ENCODE results near the gene DNAH6. TPM values are rescaled to one million over a fixed set of nuclear protein-coding genes. Genes with fewer than 3 reads are reported as not detected.

DNAH6 gene
- total and polyA plus RNA-seq, 10 of the 15 experiments (the other 5 are each of a cell fraction or from before 2014, with no cell fraction given): 0.07 to 1.0 (median 0.29) TPM

GRCh38 chr2:84497285-84497684 is 19.0 kb upstream of the DNAH6 start:
- Histone ChIP-seq H3K27ac (ENCODE audit: control insufficient read depth, insufficient read depth) (no peak overlapping the region), H3K79me2 (ENCODE audit: control insufficient read depth, insufficient read depth, low read length) (no peaks in the 10 kb centered on the region), H3K27me3 (replicated peaks in 1 of 2; ENCODE audit: control insufficient read depth in 2 of 2, insufficient read depth in 2 of 2, low read length in 1 of 2) (no peaks in the 10 kb centered on the region), H3K36me3 (ENCODE audit: control insufficient read depth in 2 of 2, insufficient read depth in 2 of 2, low read length in 1 of 2) (no peaks in the 10 kb centered on the region), H3K4me1 (ENCODE audit: control insufficient read depth, insufficient read depth, low read length) (no peaks in the 10 kb centered on the region), H3K4me2 (ENCODE audit: control insufficient read depth, insufficient read depth) (no peak overlapping the region), H4K20me1 (ENCODE audit: control insufficient read depth, insufficient read depth) (no peaks in the 10 kb centered on the region), H3K9me3 (replicated peaks; ENCODE audit: control insufficient read depth, insufficient read depth, low read length) (no peaks in the 10 kb centered on the region), H2AFZ (ENCODE audit: control insufficient read depth, low read depth, low read length) (no peak overlapping the region), H3K9ac (ENCODE audit: control insufficient read depth, insufficient read depth, low read length) (no peak overlapping the region), H3K4me3 (no peak overlapping the region)
- ChIA-PET POLR2A (no interaction called here), RAD21 (ENCODE audit: unreplicated experiment) (interaction anchor here (0.5 to 2.7 kb wide), 9 partner anchors 29 to 447 kb away, joined by 3 to 14 read pairs (median 4); no protein-coding TSS in a partner anchor), SMC1A (ENCODE audit: uncharacterized antibody, unreplicated experiment) (interaction anchor here (0.7 to 2.3 kb wide), 6 partner anchors 29 to 429 kb away, joined by 3 to 13 read pairs (median 4); no protein-coding TSS in a partner anchor), CTCF (interaction anchor here (0.6 to 2.1 kb wide), 13 partner anchors 9 to 803 kb away, joined by 3 to 25 read pairs (median 4); no protein-coding TSS in a partner anchor)
- no TSS peak for BruUV-seq (replicated peaks)
- intact Hi-C loops (cut with micrococcal nuclease; ENCODE audit: unreplicated experiment) (loop anchor here (5.0 kb wide), 1 partner anchor 790 kb away; no protein-coding TSS in a partner anchor), in situ Hi-C loops (cut with MboI) (loop anchor here (5.0 to 10.0 kb wide), 2 partner anchors 430 to 798 kb away; no protein-coding TSS in a partner anchor)
- TF ChIP-seq SIN3A (IDR thresholded peaks at IDR 0.05; ENCODE audit: low read depth, low read length): no peak
- no peak for TF ChIP-seq RAD21 (IDR thresholded peaks at IDR 0.05; ENCODE audit: insufficient read depth, low read depth, low read length)
- TF ChIP-seq MXI1 (IDR thresholded peaks at IDR 0.05; ENCODE audit: low read depth, low read length): no peak
- TF ChIP-seq, protein P1, sequence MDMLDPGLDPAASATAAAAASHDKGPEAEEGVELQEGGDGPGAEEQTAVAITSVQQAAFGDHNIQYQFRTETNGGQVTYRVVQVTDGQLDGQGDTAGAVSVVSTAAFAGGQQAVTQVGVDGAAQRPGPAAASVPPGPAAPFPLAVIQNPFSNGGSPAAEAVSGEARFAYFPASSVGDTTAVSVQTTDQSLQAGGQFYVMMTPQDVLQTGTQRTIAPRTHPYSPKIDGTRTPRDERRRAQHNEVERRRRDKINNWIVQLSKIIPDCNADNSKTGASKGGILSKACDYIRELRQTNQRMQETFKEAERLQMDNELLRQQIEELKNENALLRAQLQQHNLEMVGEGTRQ (IDR thresholded peaks at IDR 0.05; ENCODE audit: borderline replicate concordance, low read depth, low read length): no peak
- no peak for TF ChIP-seq ZBTB4 (CRISPR knock-in tag; IDR thresholded peaks at IDR 0.05)
- TF ChIP-seq SREBF1 (IDR thresholded peaks at IDR 0.05; ENCODE audit: low read length): no peak
- TF ChIP-seq PAX5 (IDR thresholded peaks at IDR 0.05; ENCODE audit: borderline replicate concordance, low read depth, low read length): no peak
- no peak for TF ChIP-seq ZZZ3 (IDR thresholded peaks at IDR 0.05; ENCODE audit: control insufficient read depth, insufficient read length, low read depth)
- TF ChIP-seq RB1 (IDR thresholded peaks at IDR 0.05; ENCODE audit: borderline replicate concordance): no peak
- no peak for TF ChIP-seq MTA3 (IDR thresholded peaks at IDR 0.05; ENCODE audit: borderline replicate concordance, low read length)
- TF ChIP-seq NR2F1 (conservative IDR thresholded peaks at IDR 0.05): no peak
- no peak for TF ChIP-seq ZNF384 (IDR thresholded peaks at IDR 0.05; ENCODE audit: borderline replicate concordance, low read depth, low read length)
- TF ChIP-seq MYB (IDR thresholded peaks at IDR 0.05; ENCODE audit: borderline replicate concordance, low read depth, low read length): no peak
- TF ChIP-seq CTCF (IDR thresholded peaks at IDR 0.05 in 2 of 3, conservative IDR thresholded peaks at IDR 0.05 in 1 of 3; ENCODE audit: control insufficient read depth in 2 of 3, extremely low read depth in 1 of 3, insufficient read depth in 1 of 3, low read depth in 3 of 3, low read length in 3 of 3): no peak
- TF ChIP-seq PBX3 (IDR thresholded peaks at IDR 0.05; ENCODE audit: insufficient replicate concordance, low read depth, low read length): no peak
- no peak for TF ChIP-seq YBX1 (IDR thresholded peaks at IDR 0.05)
- TF ChIP-seq HDAC2 (IDR thresholded peaks at IDR 0.05): no peak
- TF ChIP-seq SIX5 (IDR thresholded peaks at IDR 0.05; ENCODE audit: low read depth, low read length, severe bottlenecking): no peak
- ATAC-seq (no peak), FAIRE-seq (no peak), DNase-seq (ENCODE audit: low read depth, low spot score) (no peak)
- WGBS (ENCODE audit: insufficient coverage, insufficient replicate concordance, low lambda C conversion rate, missing lambda C conversion rate): 45% methylated on average over 3 of the region's 3 CpGs

Measured in GM12878 (cell line).